PC-3 (cell line): ENCODE results near the gene KCNH1.

Experiments
- CTCF ChIP-seq: fragments of 300-600 bp; sonication (generic); conservative IDR thresholded peaks from 2 replicates; pipeline ENCODE4 v1.5.1; 2017; ENCODE audit warnings: antibody characterized with exemption, low read depth, mild to moderate bottlenecking, low read length
- EZH2 ChIP-seq: fragments of 300-600 bp; sonication (generic); IDR thresholded peaks from one replicate; pipeline ENCODE4 v1.6.1; 2017; ENCODE audit warnings: antibody characterized with exemption, mild to moderate bottlenecking, low read length; ENCODE audit not compliant: unreplicated experiment
- EZH2phosphoT487 ChIP-seq: fragments of 300-600 bp; sonication (generic); IDR thresholded peaks from 2 replicates; pipeline ENCODE4 v1.6.1; 2018; ENCODE audit warnings: mild to moderate bottlenecking, antibody characterized with exemption, low read length, borderline replicate concordance

GRCh38 chr1:210827481-210827880 lies 306.5 kb downstream of the KCNH1 start:
- TF ChIP-seq CTCF (no peak), EZH2phosphoT487 (no peak), EZH2 (no peak)
